HG03280 (cell line): ENCODE results near the gene UGP2.
"Not testable (repeated sequence)": the region's sequence is repeated elsewhere in the genome, so short reads cannot be mapped to it uniquely, and the experiment has no call there.

Experiments
- ATAC-seq: cut with Tn5 transposase; IDR thresholded peaks from one replicate; pipeline ENCODE4 v1.9.1; 2021; ENCODE audit warnings: mild to moderate bottlenecking, moderate library complexity; ENCODE audit not compliant: unreplicated experiment

Gene UGP2

GRCh38 chr2:63840081-63840784, 1.5 kb upstream of the UGP2 start:
- peak; percentile 22 for ATAC-seq

DNA sequence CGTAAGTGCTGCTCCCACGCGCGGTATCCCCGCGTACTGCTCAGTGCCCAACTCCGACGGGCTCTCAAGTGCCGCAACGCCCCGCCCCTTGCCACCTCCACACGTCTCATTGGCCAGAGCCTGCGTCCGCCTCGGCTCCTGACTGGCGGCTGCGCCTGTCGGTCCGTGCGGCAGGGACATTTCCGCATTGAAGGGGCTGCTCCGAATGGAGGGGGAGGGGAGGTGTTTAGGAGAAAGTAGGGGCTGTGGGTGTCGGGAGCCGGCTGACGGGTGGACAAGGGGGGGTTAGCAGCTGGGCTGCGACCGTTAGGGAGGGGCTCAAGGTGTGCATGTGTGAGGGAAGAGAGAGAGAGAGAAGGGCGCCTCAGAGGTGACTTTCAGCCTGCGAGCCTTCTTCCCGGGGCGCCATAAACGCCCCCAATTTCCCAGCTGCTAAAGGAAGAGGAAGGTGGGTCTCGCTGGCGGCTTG, 877 bp upstream of the UGP2 start:
- ATAC-seq = peak; percentile 92

- ATAC-seq = no peak
These were observed 709 bp downstream of the UGP2 start for GRCh38 chr2:63842149-63843061.

DNA sequence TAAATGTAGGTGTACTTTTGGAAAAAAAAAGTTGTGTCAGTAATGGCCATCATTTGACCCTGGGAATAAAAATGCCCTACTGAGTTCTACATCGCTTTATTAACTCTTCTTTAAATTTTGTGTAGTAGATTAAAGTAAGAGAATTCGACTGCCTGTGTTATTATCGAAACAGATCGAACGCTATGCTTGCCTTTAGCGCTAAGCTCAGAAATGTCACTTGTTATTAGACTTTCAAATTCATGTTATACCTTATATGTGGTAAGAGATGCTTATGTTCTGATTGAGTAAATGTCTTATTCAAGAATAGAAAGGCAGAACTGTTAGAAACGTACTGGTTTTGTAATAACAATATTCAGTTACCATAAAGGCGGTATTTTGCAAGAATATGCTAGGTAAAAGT, 1.4 kb downstream of the UGP2 start:
- no peak for ATAC-seq

DNA sequence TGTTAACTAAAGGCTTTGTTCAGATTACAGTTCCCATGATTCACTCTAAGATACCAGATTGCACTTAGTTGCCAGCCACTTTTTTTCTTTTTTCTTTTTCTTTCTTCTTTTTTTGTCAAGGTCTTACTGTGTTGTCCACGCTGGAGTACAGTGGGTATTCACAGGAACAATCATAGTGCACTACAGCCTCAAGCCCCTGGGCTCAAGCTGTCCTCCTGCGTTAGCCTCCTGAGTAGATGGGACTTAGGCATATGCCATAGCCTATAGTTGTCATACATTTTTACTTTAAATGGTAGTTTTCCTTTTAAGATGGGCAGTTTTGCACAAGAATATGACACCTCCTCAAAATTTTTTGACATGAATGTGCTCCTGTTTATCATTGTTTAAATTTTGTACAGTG, 2.1 kb downstream of the UGP2 start:
- no peak for ATAC-seq

DNA sequence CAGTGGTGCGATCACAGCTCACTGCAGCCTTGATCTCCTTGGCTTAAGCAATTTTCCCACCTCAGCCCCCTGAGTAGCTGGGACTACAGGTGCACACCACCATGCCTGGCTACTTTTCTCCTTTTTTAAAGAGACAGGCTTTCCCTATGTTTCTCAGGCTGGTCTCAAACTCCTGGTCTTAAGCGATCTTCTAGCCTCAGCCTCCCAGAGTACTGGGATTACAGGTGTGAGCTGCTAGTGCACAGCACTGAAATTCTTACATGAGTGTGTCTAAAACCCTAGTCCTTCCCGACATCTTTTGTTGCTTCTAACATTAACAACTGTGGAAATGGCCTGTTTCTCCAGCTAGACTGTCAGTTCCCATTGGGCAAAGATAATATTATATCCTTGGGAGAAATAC, 2.9 kb downstream of the UGP2 start:
- ATAC-seq = no peak

DNA sequence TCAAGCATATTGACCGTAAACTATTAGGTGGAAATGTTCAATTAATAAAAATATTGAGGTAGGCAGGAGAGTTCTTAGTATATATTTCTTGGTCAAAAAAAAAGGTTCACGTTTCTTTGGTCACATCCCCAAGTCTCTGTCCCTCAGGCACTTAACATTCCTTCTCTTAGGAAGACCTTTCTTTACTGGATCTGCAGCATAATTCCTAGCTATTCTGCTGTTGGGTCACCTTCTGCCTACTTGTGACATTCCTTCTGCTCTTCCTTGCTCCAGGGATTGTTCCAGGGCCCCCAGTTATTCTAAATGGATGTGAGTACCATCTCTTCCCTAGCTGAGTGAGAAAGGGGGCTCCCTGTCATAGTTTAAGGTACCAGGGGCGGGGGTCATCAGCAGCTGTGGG, 4.2 kb downstream of the UGP2 start:
- ATAC-seq = no peak

- ATAC-seq = no peak
These were observed 4.8 kb downstream of the UGP2 start for GRCh38 chr2:63846487-63846886.

- not testable (repeated sequence) for ATAC-seq
These were observed 5.9 kb downstream of the UGP2 start for GRCh38 chr2:63847571-63847970.

- ATAC-seq = no peak
These were observed 7.9 kb downstream of the UGP2 start for GRCh38 chr2:63849381-63850203.

- ATAC-seq = no peak
These were observed 8.5 kb downstream of the UGP2 start for GRCh38 chr2:63850204-63850571.

DNA sequence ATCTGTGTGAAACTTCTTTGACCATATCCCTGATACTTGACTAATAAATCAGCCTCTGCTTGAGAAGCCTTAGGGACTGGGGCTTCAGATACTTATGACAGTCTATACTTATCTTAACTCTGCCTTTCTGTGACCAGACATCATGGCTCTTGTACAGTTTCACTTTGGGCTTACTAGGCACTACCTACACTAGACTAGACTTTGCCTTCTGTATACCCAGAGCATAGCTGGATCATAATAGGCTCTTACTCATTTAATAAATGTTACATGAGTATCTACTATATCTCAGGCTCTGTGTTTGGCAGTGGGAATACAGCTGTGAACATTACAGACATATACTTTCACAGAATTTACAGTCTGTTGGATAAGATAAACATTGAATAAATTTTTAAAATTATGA, 9.0 kb downstream of the UGP2 start:
- ATAC-seq = no peak

DNA sequence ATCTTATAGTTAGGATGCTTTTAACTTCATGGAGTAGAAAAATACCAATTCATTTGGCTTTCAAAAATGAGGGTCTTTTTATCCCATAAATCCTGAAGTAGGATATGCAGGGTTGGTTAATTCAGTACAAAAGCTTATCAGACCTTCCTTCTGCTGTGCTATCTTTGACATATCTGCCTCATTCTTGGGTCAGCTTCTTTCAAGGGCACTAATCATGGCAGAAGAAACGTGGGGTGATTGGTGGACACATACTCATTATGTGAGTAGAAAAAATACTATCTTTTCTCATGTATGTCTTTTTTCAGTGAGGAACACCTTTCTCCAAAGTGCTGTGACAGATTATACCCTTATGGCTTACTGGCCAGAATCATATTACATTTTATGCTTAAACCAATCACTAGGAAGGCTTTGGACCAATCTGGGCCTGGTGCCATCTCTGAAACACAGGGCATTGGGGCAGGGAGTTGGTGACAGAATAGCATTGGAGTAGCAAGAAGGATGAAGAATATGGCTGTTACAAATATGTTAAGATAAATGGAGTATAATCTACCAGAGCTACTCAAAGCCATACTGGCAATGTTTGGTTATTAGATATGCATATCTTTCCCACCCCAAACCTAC, 10.1 kb downstream of the UGP2 start:
- ATAC-seq = no peak

DNA sequence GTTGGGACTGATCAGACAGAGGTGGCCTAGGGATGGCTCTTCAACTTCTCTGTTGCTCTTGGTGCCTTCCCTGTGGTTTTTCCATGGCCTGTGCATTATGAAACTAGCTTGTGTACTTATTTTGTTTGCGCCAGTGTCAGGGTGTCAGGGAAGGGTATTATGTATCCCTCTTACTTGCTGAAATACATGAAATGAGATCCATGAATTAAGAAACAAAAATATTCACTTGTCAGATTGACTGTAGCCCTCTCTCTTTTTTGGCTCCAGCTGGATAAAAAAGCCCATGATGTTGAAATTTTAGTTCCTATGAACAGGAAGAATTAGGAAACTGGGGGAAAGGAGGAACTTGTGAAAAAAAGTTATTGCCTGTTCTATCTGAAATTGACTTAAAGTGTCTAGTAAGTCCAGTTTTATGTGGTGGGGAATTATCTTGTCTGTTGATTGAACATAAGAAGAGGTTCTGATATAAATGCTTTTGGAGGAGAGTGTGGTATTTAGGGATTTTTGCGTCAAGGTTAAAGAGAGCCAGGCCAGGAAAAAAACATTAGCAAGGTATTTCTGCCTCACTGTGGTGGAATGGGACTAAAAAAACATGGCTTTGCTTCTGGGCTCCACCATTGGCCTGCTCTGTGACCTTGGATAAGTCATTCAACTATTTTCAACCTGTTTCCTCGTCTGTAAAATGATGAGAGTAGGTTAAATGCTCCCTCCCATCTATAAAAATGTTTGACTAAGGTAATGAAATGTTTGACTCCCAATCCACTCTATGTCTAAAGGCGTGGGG, 12.0 kb downstream of the UGP2 start:
- ATAC-seq = no peak

DNA sequence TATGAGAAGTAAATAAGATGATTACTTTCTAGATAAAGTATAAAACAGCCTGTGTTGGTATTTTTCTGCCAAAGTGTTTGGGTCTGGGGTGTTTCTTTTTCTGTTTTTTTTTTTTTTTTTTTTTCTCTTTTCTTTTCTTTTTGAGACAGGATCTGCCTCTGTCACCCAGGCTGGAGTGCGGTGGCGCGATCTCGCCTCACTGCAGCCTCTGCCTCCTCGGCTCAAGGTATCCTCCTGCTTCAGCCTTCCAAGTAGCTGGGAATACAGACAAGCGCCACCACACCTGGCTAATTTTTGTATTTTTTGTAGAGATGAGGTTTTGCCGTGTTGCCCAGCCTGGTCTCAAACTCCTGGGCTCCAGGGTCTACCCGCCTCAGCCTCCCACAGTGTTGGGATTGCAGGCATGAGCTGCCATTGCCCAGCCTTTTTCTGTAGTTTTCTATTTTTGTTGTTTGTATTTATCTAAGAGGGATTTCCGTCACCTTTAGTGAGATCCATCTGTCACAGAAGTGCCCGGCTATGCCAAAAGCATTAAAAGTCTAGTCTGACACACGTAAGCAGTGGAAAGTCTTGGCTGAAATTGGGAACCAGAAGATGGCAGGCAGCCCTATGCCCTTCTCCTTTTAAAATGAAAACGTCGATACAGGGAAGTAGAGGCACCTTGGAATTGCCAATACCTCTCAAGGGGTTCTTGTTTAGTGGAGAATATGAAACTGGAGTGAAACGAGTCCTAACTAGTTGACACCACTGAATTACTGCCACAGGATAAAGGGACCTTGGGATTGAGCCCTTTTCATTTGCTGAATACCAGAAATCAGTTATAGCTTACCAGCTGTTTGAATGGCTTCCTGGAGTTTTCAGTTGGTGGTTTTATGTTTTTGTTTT, 14.0 kb downstream of the UGP2 start:
- ATAC-seq = no peak

GRCh38 chr2:63856303-63856603, 14.6 kb downstream of the UGP2 start:
- no peak for ATAC-seq

DNA sequence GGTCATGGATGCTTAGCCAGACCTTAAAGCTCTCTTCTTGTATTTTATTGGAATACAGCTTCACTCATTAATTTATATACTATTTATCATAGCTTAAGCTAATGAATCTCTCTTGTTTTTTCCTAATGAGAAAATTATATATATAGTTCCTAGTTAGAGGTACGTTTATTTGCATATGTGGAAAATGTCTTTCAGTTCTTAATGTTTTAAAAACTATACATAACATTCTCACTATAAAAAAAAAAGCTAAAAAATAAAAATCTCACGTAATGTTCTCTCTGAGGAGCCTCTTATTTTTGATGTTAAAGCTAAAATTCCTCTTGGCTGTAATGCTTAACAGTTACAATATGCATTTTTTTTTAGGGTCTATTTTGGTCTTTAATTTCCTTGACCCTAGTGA, 16.6 kb downstream of the UGP2 start:
- no peak for ATAC-seq

DNA sequence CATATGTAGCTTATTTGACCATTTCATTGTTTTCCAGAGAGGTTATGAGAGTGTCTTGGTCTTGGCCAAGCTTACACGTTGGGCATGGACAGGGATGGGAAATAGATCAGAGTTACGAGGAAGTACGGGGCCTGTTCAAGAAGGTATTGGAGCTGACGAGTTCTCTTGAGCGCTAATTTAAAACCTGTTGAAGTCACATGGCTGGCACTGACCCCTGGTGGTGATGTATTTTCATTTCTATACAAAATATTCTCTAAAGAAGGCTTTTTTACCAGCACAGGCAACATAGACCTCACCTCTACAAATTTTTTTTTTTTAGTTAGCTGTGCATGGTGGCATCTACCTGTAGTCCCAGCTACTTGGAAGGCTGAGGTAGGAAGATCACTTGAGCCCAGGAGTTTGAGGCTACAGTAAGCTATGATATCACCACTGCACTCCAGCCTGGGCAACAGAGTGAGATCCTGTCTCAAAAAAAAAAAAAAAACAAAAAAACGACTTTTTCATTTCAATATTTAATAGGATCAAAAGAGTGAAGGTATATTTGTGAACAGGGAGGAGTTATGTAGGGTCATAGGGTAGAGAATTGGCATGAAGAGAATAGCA, 19.6 kb downstream of the UGP2 start:
- ATAC-seq = peak; percentile 60

DNA sequence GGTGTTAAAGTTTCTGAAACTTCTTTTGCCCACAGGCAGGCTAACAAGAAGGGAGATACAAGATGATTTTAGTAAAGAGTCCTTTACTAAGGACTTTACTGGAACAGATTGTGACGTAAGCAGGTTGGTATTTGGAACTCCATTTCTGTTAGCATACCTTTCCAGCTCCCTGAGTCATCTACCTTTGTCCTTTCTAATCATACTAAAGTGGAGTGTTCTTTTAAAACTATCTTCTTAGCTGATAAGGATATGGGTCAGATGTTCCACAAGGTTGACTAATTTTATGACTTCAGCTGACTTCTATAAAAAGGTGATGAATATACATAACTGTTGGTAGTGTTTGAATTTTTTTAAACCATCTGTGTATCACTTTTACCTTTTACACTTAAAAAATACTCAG, 21.1 kb downstream of the UGP2 start:
- ATAC-seq = no peak
